Spleen (tissue), 7 donors: ENCODE measurements around the gene ETFBKMT.

Source experiments
- POLR2A ChIP-seq, 3 donors: fragments of 450-650 bp; IDR thresholded peaks; one replicate each; pipeline ENCODE4 v1.5.1; 2017; ENCODE audit warnings: antibody characterized with exemption in 3 of 3, mild to moderate bottlenecking in 1 of 3
- POLR2AphosphoS5 ChIP-seq, 3 donors: sonication (generic); formaldehyde crosslinking; IDR thresholded peaks; one replicate each; pipeline ENCODE4 v1.5.1; 2017; ENCODE audit warnings: antibody characterized with exemption in 3 of 3
- TF ChIP-seq, protein P1 (sequence below), 11 experiments: fragments of 200-600 bp in 7 of 11; fragments of 450-650 bp in 4 of 11; sonication (generic) in 4 of 11; IDR thresholded peaks in 8 of 11; conservative IDR thresholded peaks in 3 of 11; 1 replicate in 7 of 11; 2 replicates in 4 of 11; pipeline versions ENCODE4 v1.4.0 to v1.8.0; 2016 to 2021; ENCODE audit warnings: antibody characterized with exemption in 11 of 11, inconsistent platforms in 4 of 11, mild to moderate bottlenecking in 1 of 11
- donor health status: DM: no; HTN: no; CAD: no; lungs with moderate emphysema.
- donor health status: DM: no; HTN: no; CAD: no.
- donor health status: DM: no; HTN: no; CAD: no.

- no peak for TF ChIP-seq POLR2AphosphoS5 (IDR thresholded peaks at IDR 0.05)
- TF ChIP-seq, protein P1, sequence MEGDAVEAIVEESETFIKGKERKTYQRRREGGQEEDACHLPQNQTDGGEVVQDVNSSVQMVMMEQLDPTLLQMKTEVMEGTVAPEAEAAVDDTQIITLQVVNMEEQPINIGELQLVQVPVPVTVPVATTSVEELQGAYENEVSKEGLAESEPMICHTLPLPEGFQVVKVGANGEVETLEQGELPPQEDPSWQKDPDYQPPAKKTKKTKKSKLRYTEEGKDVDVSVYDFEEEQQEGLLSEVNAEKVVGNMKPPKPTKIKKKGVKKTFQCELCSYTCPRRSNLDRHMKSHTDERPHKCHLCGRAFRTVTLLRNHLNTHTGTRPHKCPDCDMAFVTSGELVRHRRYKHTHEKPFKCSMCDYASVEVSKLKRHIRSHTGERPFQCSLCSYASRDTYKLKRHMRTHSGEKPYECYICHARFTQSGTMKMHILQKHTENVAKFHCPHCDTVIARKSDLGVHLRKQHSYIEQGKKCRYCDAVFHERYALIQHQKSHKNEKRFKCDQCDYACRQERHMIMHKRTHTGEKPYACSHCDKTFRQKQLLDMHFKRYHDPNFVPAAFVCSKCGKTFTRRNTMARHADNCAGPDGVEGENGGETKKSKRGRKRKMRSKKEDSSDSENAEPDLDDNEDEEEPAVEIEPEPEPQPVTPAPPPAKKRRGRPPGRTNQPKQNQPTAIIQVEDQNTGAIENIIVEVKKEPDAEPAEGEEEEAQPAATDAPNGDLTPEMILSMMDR (IDR thresholded peaks at IDR 0.05 in 8 of 11, conservative IDR thresholded peaks at IDR 0.05 in 3 of 11): no peak
- TF ChIP-seq POLR2A (IDR thresholded peaks at IDR 0.05): no peak
These were observed 46.7 kb upstream of the ETFBKMT start for GRCh38 chr12:31612819-31613218.
